Right cardiac atrium (tissue), 5 donors: ENCODE measurements around the gene MEI4. TPM values are rescaled to one million over a fixed set of nuclear protein-coding genes. Genes with fewer than 3 reads are reported as not detected.
"Not testable (repeated sequence)": the region's sequence is repeated elsewhere in the genome, so short reads cannot be mapped to it uniquely, and the experiment has no call there.

Experiments used
- ATAC-seq, 2 donors: fragments of 200-7000 bp; cut with Tn5 transposase; one replicate each; pipeline versions ENCODE4 v1.8.0 to v1.9.1; 2020; ENCODE audit warnings: moderate library complexity in 2 of 2, mild to moderate bottlenecking in 1 of 2
- DNase-seq, 3 donors: peaks; one replicate each; pipeline ENCODE4 v3.0.0-alpha.2; 2020
- H3K27ac ChIP-seq: one replicate; pipeline ENCODE4 v1.5.1; 2013; ENCODE audit warnings: mild to moderate bottlenecking, low read length, control low read depth, moderate library complexity
- H3K27me3 ChIP-seq: one replicate; pipeline ENCODE4 v1.6.1; 2013; ENCODE audit not compliant: control insufficient read depth, insufficient read depth
- H3K4me1 ChIP-seq: one replicate; pipeline ENCODE4 v1.6.1; 2013; ENCODE audit warnings: low read length; ENCODE audit not compliant: control insufficient read depth, insufficient read depth
- H3K4me3 ChIP-seq: one replicate; pipeline ENCODE4 v1.5.1; 2013; ENCODE audit warnings: low read length, control low read depth
- H3K9me3 ChIP-seq: one replicate; pipeline ENCODE4 v1.6.1; 2013; ENCODE audit warnings: low read length; ENCODE audit not compliant: control insufficient read depth
- WGBS: extraction: QIAGEN DNeasy Blood & Tissue Kit; methylation state at CpG from one replicate; pipeline ENCODE4 v1.1.7; 2013; 5-methylcytosine and 5-hydroxymethylcytosine counted together
- intact Hi-C, 4 donors: fragments of 100-400 bp; cut with DNase I; formaldehyde crosslinking; loops; one replicate each; pipeline versions ENCODE4 v1.11.0 to v1.14.0; 2022 to 2023
- polyA plus RNA-seq: library from polyadenylated mRNA; stranded (reverse); fragments of 200-250 nt; gene quantifications from one replicate; pipeline ENCODE4 v1.2.3, GENCODE V29; 2013
- total RNA-seq, 4 donors: library from RNA; stranded (reverse); fragmentation: NEBNext Ultra II Directional; extraction: Animal tissue kit (Norgen Biotek cat#: 25700); gene quantifications; one replicate each; pipeline ENCODE4 v1.2.1, GENCODE V29; 2021
- donor health status: healthy with polysubstance abuse.
- donor health status: DM: no; HTN: yes; CAD: no.
- donor health status: DM: no; HTN: no; CAD: no.
- donor health status: DM: no; HTN: yes; CAD: no; lungs with severe emphysema.
- donor health status: DM: yes; HTN: yes; CAD: no.

The MEI4 gene
- total and polyA plus RNA-seq, 5 donors = 0.59 to 2.8 (median 1.3) TPM

DNA sequence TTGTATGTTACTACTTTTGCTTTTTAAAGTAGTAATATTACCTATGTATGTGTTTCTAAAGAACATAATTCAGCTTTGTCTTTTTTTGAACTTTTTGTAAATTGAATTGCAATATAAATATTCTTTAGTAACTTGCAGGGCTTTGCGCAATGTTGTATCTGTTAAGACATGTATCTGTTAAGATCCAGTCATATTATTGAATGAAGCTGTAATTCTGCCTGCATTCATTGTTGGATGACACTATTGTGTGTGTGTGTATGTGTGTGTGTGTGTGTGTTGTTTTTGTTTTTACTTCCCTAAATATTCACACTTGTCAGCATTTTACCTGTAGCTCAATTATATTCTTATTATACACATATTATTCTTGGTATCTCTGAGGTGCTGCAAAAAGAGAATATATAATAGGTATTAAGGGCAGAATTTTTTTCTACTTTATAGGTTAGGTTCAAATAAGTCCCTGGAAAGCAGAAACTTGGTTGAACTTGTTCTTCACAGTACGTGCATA, 164.0 kb downstream of the MEI4 start:
- ATAC-seq (no peak), DNase-seq (no peak)
- Histone ChIP-seq H3K27me3 (no peaks in the 10 kb centered on the region), H3K27ac (no peak overlapping the region), H3K9me3 (no peaks in the 10 kb centered on the region), H3K4me3 (no peak overlapping the region), H3K4me1 (no peaks in the 10 kb centered on the region)
- WGBS = 86% methylated on average over 2 of the region's 2 CpGs
- intact Hi-C loops = no loop called here

DNA sequence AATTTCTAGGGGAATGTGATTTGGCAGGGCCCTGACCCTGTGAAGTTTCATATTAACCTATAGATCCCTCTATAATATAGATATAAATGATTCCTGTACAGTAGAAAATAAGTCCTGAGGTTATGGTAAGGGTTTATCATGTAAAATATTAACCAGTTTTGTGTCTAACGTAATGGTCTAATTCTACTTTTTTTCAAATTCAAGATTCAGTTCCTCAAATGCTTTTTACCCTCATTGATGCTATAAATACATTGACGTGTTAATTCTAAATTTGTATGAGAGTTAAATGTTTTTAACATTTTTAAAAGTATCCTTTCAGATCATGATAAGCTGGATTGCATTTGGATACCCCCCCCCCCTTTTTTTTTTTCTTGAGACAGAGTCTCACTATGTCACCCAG, 169.4 kb downstream of the MEI4 start:
- Histone ChIP-seq H3K9me3 (no peaks in the 10 kb centered on the region), H3K4me3 (no peak overlapping the region), H3K27me3 (no peaks in the 10 kb centered on the region), H3K27ac (no peak overlapping the region), H3K4me1 (no peaks in the 10 kb centered on the region)
- 41% methylated on average over 2 of the region's 2 CpGs for WGBS
- DNase-seq (no peak), ATAC-seq (no peak)
- intact Hi-C loops = no loop called here

DNA sequence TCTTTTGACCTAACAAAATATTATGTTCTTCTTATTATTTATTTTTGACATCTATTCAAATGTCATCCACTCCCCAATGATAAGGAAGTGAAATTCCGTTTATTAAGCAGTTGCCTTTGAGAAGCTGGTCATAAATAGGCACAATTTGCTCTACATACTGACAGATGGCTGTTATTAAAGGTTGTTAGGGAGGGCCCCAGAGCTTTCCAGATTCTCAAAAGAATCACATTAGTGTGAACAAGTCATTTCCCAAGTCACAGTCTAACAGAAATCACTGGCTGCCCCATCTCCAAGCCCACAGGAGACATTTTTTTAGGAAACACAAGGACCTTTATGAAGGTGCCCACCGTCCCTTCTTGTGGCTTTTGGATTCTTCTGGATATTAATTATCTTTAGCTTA, 172.4 kb downstream of the MEI4 start:
- Histone ChIP-seq H3K27ac (no peak overlapping the region), H3K4me1 (no peaks in the 10 kb centered on the region), H3K27me3 (no peaks in the 10 kb centered on the region), H3K4me3 (no peak overlapping the region), H3K9me3 (no peaks in the 10 kb centered on the region)
- 64% methylated on average over 2 of the region's 2 CpGs for WGBS
- intact Hi-C loops = no loop called here
- ATAC-seq (no peak), DNase-seq (no peak)

DNA sequence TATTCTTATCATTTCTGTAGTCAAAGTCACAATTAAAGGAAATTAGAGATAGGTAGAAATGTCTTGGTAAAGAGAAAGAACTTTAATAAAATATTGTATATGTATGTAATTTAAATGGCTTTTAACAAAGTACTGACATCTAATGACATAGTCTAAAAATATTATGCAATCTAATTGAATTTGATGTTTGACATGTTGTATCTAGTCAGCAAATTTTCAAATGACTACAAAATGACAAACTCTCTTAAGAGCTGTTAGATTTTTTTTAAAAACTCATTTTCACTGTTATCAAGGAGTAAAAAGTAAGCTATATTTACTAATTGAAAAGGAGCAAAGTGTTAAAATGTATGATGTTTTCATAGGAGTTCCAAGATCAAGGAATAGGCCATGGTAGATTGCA, 176.9 kb downstream of the MEI4 start:
- intact Hi-C loops = no loop called here
- no peak overlapping the region for H3K27ac ChIP-seq
- no peak for ATAC-seq

DNA sequence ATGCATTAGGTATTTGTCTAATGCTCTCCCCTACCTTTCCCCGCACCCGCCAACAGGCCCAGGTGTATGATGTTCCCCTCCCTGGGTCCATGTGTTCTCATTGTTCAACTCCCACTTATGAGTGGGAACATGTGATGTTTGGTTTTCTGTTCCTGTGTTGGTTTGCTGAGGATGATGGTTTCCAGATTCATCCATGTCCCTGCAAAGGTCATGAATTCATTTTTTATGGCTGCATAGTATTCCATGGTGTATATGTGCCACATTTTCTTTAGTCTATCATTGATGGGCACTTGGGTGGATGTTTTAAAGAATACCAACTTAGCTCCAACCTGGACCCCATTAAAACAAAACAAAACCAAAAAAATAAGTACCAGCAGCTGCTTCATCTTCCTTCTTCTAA, 180.9 kb downstream of the MEI4 start:
- H3K27ac ChIP-seq, H3K4me1 ChIP-seq, H3K27me3 ChIP-seq, DNase-seq, intact Hi-C loops, ATAC-seq, H3K4me3 ChIP-seq, H3K9me3 ChIP-seq: not testable (repeated sequence)
- WGBS = 93% methylated on average over 2 of the region's 2 CpGs

More for the DNA sequence above, 176.9 kb downstream of the MEI4 start:
- no peak overlapping the region for H3K4me3 ChIP-seq
- H3K4me1 ChIP-seq = no peaks in the 10 kb centered on the region
- H3K9me3 ChIP-seq = no peaks in the 10 kb centered on the region
- no peaks in the 10 kb centered on the region for H3K27me3 ChIP-seq
- no peak for DNase-seq

DNA sequence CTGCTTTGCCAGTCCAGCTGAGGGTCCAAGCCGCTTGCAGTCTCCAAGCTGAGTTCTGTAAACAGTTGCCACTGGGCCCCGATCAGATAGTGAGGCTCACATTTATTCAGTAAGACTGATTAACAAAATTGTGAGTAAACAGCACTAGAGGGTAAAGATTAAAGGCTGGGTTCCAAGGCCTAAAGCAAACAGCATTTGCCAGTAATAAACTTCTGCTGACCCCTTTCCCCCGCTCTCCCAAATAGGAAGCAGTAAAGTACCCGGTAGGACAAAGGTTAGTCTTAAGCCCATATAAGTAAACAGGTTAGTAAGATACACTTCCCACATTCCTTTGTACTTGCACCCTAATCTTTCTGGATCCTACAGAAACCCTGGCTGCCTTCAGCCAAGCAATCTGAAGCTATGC, 181.8 kb downstream of the MEI4 start:
- no peak for ATAC-seq
- intact Hi-C loops = no loop called here
- Histone ChIP-seq H3K27me3 (no peaks in the 10 kb centered on the region), H3K4me3 (no peak overlapping the region), H3K9me3 (no peaks in the 10 kb centered on the region), H3K4me1 (no peaks in the 10 kb centered on the region), H3K27ac (no peak overlapping the region)
- DNase-seq = no peak
- WGBS = 74% methylated on average over 4 of the region's 4 CpGs

DNA sequence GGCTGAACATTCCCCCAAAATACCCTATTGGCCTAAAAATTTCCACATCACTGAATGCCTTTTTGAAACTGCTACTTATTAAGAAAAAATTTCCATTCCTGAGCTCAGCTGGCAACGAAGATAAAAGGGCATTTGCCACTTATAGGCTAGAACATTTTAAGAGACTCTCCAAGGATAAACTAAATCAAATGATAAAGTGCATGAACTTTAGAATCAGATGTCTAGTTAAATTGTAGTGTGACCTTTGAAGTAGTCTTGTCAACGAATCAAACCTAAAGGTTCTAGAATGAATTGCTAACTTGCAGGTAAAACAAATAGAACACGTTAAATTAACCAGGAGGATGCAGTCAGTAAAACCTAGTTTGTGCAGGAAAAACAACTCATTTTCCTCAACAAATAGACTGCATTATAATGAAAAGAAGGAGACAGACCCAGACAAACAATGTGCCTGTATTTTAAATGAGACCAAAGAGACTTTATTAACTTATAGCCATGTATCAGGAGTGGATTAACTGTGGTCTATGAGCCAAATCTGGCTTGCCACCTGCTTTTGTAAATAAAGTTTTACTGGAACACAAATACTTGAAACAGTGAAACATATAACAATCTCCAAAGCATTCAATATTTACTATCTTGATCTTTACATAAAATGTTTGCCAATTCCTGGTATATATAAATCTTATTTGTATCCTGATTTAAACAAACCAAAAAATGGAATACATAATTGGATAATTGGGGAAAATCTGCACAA, 184.4 kb downstream of the MEI4 start:
- H3K27ac ChIP-seq = no peak overlapping the region
- no peaks in the 10 kb centered on the region for H3K9me3 ChIP-seq
- DNase-seq = no peak
- no peaks in the 10 kb centered on the region for H3K27me3 ChIP-seq
- 51% methylated on average over 3 of the region's 3 CpGs for WGBS
- no peaks in the 10 kb centered on the region for H3K4me1 ChIP-seq
- H3K4me3 ChIP-seq = no peak overlapping the region
- ATAC-seq = no peak
- intact Hi-C loops = no loop called here

DNA sequence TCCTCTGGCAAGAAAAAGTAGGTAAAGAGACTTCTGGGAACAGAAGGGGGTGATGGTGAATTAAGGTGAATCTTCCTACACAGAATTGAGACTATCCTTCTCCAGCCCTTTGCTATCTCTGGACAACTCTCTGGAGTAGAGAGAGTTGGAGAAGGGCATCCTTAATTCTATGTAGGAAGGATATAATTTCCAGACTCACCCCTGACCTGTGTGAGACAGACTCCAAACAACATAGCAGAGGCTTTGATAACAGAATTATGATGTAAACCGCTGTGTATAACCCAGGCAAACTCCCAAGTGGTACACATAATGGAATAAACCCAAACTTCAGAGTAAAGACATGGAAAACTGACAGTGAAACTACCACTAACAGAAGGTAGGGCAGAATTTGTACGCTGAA, 186.5 kb downstream of the MEI4 start:
- H3K9me3 ChIP-seq = no peaks in the 10 kb centered on the region
- H3K4me1 ChIP-seq = no peaks in the 10 kb centered on the region
- no peak overlapping the region for H3K27ac ChIP-seq
- no peaks in the 10 kb centered on the region for H3K27me3 ChIP-seq
- ATAC-seq (no peak), DNase-seq (no peak)
- 39% methylated on average over 2 of the region's 2 CpGs for WGBS
- H3K4me3 ChIP-seq = no peak overlapping the region
- intact Hi-C loops = no loop called here

DNA sequence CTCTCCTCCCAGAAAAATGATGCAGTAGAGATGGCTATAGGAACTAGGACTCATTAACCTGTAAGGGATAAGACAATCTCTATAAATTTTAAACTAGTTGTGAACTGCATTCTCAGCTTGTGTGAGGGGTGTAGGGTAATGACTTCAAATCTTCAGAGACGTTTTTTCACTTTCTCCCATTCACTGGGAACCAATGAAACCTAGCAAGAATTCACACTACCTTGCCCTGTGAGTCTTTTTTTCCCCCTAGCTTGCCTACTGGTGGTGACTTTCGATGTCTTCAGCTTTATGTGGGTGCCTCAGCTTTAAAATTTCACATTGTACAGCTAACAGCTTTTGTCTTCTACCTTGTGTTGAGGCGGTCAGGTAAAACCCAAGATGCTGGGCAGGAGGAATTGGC, 192.0 kb downstream of the MEI4 start:
- Histone ChIP-seq H3K4me1 (no peaks in the 10 kb centered on the region), H3K27me3 (no peaks in the 10 kb centered on the region), H3K27ac (no peak overlapping the region), H3K4me3 (no peak overlapping the region), H3K9me3 (no peaks in the 10 kb centered on the region)
- ATAC-seq (no peak), DNase-seq (no peak)
- intact Hi-C loops = no loop called here
- 59% methylated on average over 3 of the region's 3 CpGs for WGBS

DNA sequence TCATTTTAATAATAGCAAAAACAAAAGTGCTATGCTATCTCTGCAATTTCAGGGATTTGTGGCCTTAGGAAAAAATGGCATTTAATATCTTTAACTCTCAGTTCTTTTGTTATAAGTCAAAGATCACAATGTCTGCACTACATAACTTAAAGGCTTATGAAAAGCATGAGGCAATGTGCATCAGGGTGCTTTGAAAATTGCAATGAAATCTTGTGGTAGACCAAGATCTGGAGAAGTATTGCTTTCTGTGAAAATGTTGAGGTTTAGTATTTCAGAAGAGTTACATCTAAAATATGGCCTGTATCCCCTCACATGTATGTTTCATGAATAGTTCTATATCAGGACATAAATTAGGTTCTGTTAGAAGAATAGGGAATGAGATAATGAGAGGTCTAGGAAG, 200.6 kb downstream of the MEI4 start:
- H3K4me1 ChIP-seq = no peaks in the 10 kb centered on the region
- no peaks in the 10 kb centered on the region for H3K9me3 ChIP-seq
- ATAC-seq (no peak), DNase-seq (no peak)
- no peaks in the 10 kb centered on the region for H3K27me3 ChIP-seq
- intact Hi-C loops = no loop called here
- no peak overlapping the region for H3K27ac ChIP-seq
- no peak overlapping the region for H3K4me3 ChIP-seq

DNA sequence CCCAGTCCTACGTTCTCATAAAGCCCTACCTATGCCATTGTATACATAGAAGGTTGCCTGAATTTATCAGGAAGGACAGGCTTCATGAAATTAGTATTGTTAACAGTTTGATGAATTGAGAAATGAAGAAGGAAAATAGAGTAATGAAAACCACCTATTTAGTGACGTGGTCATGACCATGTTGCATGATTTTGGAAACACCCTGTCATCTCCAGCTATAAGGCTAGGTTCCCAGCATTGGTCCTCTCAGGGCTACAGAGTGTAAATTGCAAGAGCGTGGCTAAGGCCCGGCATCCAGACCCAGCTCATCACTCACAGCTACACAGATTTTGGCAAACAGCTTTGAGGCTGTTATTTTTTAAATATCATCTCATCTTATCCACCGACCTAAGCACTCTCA, 203.6 kb downstream of the MEI4 start:
- Histone ChIP-seq H3K9me3 (no peaks in the 10 kb centered on the region), H3K4me1 (no peaks in the 10 kb centered on the region), H3K27me3 (no peaks in the 10 kb centered on the region), H3K27ac (no peak overlapping the region), H3K4me3 (no peak overlapping the region)
- intact Hi-C loops = no loop called here
- DNase-seq (no peak), ATAC-seq (no peak)
- WGBS = 56% methylated on average over 5 of the region's 5 CpGs

DNA sequence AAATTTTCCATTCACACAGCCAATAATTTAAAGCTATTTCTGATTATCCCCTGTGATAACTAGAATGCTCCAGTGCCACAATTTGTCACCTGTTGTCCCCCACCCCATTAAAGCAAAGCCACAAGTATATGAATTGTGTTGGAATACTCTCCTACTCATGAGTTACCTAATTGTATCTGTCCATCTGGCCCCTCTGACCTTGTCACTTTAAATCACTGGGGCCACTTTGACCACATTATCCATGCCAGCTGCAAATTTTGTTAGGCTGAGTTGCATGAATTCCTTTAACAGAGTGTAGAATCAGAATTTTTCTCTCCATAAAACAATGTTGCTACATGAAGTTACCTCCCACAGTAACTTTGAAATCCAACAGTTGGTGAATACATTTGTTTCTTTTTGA, 204.6 kb downstream of the MEI4 start:
- H3K27ac ChIP-seq = no peak overlapping the region
- intact Hi-C loops = no loop called here

More for the DNA sequence above, 204.6 kb downstream of the MEI4 start:
- no peaks in the 10 kb centered on the region for H3K27me3 ChIP-seq
- H3K9me3 ChIP-seq = no peaks in the 10 kb centered on the region
- no peak overlapping the region for H3K4me3 ChIP-seq
- no peaks in the 10 kb centered on the region for H3K4me1 ChIP-seq
- ATAC-seq = no peak
- no peak for DNase-seq
